ENCODE results near the gene ANKRD18A.

The ANKRD18A gene

DNA sequence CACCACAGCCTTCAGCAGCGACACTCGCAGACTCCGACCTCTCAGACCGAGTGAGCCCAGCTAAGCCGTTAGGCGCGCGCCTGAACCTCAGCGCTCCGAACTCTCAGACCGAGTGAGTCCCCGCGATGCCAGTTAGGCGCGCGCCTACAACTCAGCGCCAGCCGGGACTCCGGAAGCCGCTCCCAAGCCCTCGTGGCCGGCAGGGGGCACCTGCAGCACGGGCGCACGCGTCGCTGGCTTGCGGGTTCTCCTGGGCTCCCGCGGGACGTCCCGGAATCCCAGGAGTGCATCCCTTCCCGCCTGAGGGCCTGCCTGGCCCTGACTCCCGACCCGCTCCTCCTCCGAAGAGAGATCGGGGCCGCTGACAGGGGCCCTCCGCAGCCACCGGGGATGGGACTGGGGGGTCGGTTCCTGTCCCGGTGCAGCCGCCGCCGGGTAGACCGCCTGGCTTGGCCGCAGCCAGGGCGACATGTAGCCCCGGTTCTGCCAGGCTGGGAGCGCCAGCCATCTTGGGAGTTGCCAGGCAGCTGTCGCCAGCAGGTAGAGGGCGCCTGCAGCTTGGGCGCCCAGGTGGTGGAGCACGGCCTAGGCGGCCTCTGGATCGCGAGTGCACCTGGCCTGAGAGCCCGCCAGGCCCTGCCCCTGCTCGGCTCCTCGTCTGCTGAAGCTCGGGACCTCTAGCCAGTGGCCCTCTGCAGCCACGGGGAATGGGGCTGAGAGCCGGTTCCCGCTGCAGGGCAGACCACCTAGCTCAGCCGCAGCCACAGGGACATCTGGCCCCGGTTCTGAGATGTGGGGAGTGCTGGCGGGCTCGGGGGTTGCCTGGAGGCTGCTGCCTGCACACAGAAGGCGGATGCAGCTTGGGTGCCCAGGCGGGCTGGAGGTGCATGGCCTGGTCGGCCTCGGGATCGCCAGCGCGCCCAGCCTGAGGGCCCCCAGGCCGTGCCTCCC, at the start of gene ANKRD18A:
TSS of gene ANKRD18A (minus strand) at position 114 of the 951 bp plus-strand sequence. CDS start 311 bp downstream, outside the sequence.
- DNase-seq (ENCODE audit: low read depth), result peak; percentile 31

DNA sequence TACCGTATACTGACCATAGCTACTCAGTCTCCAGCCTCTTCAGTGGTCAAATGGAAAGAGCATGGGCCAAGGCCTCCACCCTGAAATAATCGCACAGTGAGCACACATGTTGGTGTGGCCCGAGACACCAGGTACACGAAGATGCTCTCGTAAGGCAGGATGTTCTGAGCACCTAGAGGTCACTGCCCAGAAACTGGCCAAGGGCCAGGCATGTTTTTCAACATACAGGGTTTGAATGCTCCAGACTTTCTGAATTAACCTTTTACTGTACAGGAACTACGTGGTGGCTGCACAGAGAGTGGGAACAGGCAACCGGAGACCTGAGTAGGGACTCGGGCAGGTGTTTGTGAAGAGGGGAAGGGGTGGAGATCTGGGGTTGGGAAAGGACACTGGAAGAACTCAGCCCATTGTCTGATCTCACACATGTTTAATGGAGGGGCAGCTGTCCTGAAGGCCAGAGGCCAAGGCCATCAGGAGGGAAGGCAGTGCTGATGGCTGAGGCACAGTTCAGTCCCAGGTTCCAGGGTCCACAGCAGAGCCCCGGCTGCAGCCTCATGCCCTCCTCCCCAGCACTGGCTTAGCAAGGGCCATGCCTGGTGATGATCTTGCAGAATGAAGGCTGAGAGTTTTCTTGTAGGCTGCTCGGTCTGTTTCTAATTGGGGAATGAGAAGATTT, 48.5 kb upstream of the ANKRD18A start:
- no peak for DNase-seq (ENCODE audit: low read depth)

GRCh38 chr9:38662763-38663593, 42.6 kb upstream of the ANKRD18A start:
- no peak for DNase-seq (ENCODE audit: low read depth)

GRCh38 chr9:38659538-38659937, 39.1 kb upstream of the ANKRD18A start:
- DNase-seq (ENCODE audit: low read depth), result no peak

- no peak for DNase-seq (ENCODE audit: low read depth)
These were observed 36.5 kb upstream of the ANKRD18A start for GRCh38 chr9:38656896-38657295.

GRCh38 chr9:38652486-38652885, 32.1 kb upstream of the ANKRD18A start:
- DNase-seq (ENCODE audit: low read depth), result no peak

- no peak for DNase-seq (ENCODE audit: low read depth)
These were observed 31.6 kb upstream of the ANKRD18A start for GRCh38 chr9:38652044-38652443.

- DNase-seq (ENCODE audit: low read depth), result no peak
These were observed 31.1 kb upstream of the ANKRD18A start for GRCh38 chr9:38651400-38652042.

DNA sequence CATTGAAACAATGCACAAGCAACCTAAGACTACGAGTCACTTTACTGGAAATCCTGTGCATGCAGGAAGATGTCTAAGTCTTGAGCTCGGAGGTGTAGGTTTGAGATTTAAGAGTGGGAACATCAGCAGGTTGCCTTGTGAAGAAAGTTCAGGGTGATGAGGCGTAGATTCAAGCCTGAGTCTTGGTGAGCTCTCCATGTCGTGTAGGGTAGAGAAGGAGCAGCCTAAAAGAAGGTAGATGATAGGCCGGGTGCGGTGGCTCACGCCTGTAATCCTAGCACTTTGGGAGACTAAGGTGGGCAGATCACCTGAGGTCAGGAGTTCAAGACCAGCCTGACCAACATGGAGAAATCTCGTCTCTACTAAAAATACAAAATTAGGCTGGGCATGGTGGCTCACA, 30.2 kb upstream of the ANKRD18A start:
- DNase-seq (ENCODE audit: low read depth), result no peak

GRCh38 chr9:38649731-38650363, 29.5 kb upstream of the ANKRD18A start:
- DNase-seq (ENCODE audit: low read depth), result no peak

DNA sequence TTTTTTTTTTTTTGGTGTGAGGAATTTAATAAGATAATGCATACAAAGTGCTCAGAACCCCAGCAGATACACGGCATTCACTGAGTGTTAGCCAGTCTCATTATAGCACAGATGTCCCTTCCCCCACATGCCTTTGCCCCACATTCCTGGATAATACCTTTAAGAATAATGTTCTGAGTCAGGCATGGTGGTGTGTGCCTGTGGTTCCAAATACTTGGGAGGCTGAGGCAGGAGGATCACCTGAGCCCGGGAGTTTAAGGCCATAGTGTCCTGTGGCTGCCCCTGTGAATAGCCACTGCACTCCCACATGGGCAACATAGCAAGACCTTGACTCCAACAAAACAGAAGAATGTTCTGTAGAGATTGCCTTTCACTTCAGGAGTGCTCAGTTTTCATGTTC, 24.2 kb upstream of the ANKRD18A start:
- DNase-seq (ENCODE audit: low read depth), result no peak

DNA sequence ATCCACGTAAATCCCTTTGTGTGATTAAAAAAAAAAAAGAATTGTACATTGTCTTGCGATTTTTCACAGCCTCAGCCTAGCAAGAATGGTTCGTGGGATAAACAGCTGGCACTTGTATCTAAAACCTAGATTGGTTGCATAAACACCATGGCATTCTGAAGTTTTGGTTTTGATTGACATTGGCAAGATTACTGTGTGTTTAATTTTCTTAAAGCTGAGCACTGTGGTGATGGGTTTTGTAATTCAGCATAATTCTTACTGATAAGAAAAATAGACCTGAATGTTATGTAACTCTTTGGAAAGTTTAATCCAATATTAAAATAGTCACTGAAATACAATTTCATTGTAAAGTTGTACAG, 23.4 kb upstream of the ANKRD18A start:
- DNase-seq (ENCODE audit: low read depth), result no peak

GRCh38 chr9:38642951-38643814, 22.8 kb upstream of the ANKRD18A start:
- DNase-seq (ENCODE audit: low read depth), result no peak

DNA sequence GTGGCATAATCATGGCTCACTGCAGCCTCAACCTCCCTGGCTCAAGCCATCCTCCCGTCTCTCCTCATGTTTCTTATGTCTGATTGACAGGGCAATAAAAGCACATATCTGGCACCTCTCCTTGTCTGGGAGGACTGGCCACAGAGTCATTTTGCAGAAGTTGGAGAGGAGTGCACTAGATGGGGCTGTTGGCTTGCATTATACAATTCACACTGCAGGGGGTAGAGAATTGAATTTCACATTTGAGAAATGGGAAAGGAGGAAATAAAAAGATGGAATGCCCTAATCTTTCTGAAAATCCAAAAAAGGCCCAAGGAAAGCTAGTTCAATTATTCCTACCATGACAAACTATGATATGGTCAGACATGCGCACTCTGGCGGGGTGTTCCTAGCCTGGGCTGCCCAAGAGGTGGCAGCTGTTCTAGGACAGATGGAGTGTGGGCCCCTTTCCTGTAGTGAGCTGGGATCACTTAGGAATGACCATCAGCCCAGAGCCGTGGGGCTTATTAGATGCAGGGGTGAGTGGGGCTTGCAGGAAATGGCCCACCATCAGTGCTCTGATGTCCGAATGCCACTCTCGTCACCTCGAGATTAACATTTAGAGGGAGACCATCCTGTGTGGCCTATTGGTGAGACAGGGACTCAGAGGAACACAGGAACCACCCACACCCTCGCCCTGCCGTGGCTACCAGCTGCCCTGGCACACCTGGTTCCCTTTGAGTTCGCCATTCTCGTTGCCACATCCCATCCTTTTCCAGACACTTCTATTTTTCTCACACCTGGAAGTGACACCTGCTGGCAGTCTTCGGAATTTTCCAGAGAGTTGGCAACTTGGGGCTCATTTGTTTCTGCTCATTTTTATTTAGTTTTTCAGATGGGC, 21.8 kb upstream of the ANKRD18A start:
- no peak for DNase-seq (ENCODE audit: low read depth)

DNA sequence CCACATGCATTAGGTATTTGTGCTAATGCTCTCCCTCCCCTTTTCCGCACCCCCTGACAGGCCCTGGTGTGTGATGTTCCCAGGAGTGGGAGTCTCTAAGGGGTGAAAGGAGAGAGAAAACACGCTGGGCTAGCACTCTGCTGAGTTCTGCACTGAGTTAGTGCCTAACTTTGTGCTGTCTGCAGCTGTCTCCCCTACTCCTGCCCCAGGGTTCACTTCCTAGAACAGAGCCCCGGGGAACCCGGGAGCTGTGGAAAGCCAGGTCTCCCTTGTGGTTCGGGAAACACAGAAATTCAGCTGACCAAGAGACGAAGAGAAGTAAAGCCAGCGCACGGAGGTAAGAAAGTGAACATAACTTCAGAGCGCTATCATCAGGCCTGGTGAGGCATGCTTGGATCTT, 20.7 kb upstream of the ANKRD18A start:
- no peak for DNase-seq (ENCODE audit: low read depth)

DNA sequence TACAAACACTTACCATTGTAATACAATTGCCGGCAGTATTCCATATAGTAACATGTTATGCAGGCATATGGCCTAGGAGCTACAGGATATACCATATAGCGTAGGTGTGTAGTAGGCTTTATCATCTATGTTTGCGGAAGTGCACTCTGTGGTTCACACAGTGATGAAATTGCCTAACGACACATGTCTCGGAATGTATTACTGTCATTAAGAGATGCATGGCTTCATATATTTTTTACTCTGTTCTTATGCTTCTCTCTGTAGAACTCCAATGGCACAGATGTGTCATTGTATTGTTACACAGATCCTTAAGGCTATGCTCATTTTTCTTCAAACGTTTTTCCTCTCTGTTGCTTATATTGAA, 19.2 kb upstream of the ANKRD18A start:
- no peak for DNase-seq (ENCODE audit: low read depth)

DNA sequence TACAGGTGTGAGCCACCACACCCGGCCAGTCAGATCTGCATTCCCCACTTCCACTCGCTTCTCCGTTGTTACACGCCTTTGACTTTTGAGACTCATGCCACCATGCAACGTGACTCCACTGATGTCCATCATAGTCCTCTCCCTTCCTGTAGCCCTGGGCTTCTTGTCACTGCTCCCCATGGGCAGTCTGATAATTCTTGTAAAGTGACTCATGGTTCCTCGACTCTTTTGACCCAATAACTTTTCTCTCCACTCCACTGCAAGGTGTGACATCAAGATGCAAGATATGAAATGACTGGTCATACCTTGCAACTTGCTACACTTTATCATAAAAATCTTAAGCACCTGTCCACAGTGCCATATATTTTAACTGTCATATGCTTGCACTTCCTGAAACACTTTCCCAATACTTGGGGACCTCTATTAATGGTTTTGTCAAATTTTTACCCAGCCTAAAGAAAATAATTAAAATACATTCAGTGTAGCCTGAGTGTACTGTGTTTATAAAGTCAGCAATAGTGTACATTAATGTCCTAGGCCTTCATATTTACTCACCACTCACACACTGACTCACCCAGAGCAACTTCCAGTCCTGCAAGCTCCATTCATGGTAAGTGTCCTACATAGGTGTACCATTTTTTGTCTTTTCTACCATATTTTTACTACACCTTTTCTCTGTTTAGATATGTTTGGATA, 18.6 kb upstream of the ANKRD18A start:
- DNase-seq (ENCODE audit: low read depth), result no peak

GRCh38 chr9:38634315-38634714, 13.9 kb upstream of the ANKRD18A start:
- no peak for DNase-seq (ENCODE audit: low read depth)

GRCh38 chr9:38629511-38629910, 9.1 kb upstream of the ANKRD18A start:
- DNase-seq (ENCODE audit: low read depth), result no peak

Measured in stimulated activated CD8-positive, alpha-beta memory T cell treated with anti-CD3 and anti-CD28 coated beads, Interleukin-12 subunit alpha, Interleukin-12 subunit beta, amount 100 ng/mL, for 4 hours (primary cell).